ENCODE results near the gene CSGALNACT2.
A peak's percentile ranks its signal among the peaks of the same experiment; 100 is the strongest.

The CSGALNACT2 gene

GRCh38 chr10:43124574-43125273, 13.5 kb upstream of the CSGALNACT2 start:
- DNase-seq (ENCODE audit: low read depth), result no peak

- no peak for DNase-seq (ENCODE audit: low read depth)
Observed at GRCh38 chr10:43125274-43125845, 12.9 kb upstream of the CSGALNACT2 start.

- DNase-seq (ENCODE audit: low read depth), result no peak
Observed at GRCh38 chr10:43125881-43126731, 12.1 kb upstream of the CSGALNACT2 start.

- no peak for DNase-seq (ENCODE audit: low read depth)
Observed at GRCh38 chr10:43126759-43127424, 11.4 kb upstream of the CSGALNACT2 start.

GRCh38 chr10:43127442-43127841, 10.8 kb upstream of the CSGALNACT2 start:
- no peak for DNase-seq (ENCODE audit: low read depth)

GRCh38 chr10:43128331-43128730, 9.9 kb upstream of the CSGALNACT2 start:
- no peak for DNase-seq (ENCODE audit: low read depth)

GRCh38 chr10:43128958-43129706, 9.1 kb upstream of the CSGALNACT2 start:
- peak; percentile 96 for DNase-seq (ENCODE audit: low read depth)

- DNase-seq (ENCODE audit: low read depth), result no peak
Observed at GRCh38 chr10:43130770-43131171, 7.5 kb upstream of the CSGALNACT2 start.

- DNase-seq (ENCODE audit: low read depth), result no peak
Observed at GRCh38 chr10:43131256-43131655, 7.0 kb upstream of the CSGALNACT2 start.

- no peak for DNase-seq (ENCODE audit: low read depth)
Observed at GRCh38 chr10:43131906-43132305, 6.3 kb upstream of the CSGALNACT2 start.

- no peak for DNase-seq (ENCODE audit: low read depth)
Observed at GRCh38 chr10:43132867-43133787, 5.1 kb upstream of the CSGALNACT2 start.

GRCh38 chr10:43134126-43134905, 3.9 kb upstream of the CSGALNACT2 start:
- no peak for DNase-seq (ENCODE audit: low read depth)

GRCh38 chr10:43135064-43135463, 3.2 kb upstream of the CSGALNACT2 start:
- DNase-seq (ENCODE audit: low read depth), result no peak

- no peak for DNase-seq (ENCODE audit: low read depth)
Observed at GRCh38 chr10:43135656-43136055, 2.6 kb upstream of the CSGALNACT2 start.

- no peak for DNase-seq (ENCODE audit: low read depth)
Observed at GRCh38 chr10:43136432-43136831, 1.8 kb upstream of the CSGALNACT2 start.

- no peak for DNase-seq (ENCODE audit: low read depth)
Observed at GRCh38 chr10:43136995-43137716, 1.1 kb upstream of the CSGALNACT2 start.

- DNase-seq (ENCODE audit: low read depth), result no peak
Observed at GRCh38 chr10:43137717-43138020, 576 bp upstream of the CSGALNACT2 start.

GRCh38 chr10:43138757-43139241, 554 bp downstream of the CSGALNACT2 start:
- DNase-seq (ENCODE audit: low read depth), result no peak

- no peak for DNase-seq (ENCODE audit: low read depth)
Observed at GRCh38 chr10:43141421-43141820, 3.2 kb downstream of the CSGALNACT2 start.
